Measurements from ENCODE around the gene SIL1.
"Not testable (repeated sequence)": the region's sequence is repeated elsewhere in the genome, so short reads cannot be mapped to it uniquely, and the experiment has no call there.

SIL1 gene

DNA sequence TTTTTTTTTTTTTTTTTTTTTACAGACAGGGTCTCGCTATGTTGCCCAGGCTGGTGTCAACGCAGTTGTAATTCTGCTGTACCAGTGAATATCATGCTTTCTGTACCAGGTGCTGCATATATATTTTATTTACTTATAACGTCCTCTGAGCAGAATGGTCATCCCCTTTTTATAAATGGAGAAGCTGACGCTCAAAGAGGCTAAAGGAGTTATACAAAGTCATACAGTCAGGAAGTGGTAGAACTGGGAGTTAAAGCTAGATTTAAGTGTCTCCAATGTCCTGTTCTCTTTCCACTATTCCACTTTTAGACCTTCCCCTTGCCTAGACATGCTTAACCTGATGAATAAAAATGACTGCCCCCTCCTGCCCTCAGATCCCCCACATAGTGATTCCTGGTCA, 1.2 kb upstream of the SIL1 start:
- DNase-seq, result no peak

DNA sequence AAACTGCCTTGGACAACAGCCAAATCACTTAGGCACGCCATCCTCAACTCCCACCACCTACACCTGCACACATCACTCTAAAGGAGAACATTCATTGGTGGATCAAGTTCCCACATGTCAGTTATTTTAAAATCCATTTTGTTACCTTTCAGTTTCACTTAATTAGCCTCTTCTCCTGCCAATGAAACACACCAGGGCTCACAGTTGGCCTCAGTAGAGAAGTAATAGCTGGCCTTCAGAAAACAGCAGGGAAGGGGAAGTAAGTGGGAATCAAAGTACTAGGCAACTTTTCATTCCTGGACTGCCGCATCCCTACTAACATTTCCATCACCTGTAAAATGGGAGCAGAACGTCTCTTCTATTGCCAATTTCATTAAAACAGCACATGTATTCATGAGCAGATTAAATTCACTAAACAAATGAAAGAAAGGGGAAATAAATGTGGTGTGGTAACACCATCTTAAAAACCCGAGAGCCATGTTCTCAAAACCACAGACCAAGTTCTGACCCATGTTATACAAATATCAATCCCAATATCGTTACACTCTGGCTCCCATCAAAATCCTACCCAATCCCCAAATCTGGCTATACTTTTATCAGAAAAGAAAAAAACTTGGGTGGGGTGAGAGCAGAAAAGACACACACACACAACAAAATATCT, 1.7 kb downstream of the SIL1 start:
- no peak for DNase-seq

DNA sequence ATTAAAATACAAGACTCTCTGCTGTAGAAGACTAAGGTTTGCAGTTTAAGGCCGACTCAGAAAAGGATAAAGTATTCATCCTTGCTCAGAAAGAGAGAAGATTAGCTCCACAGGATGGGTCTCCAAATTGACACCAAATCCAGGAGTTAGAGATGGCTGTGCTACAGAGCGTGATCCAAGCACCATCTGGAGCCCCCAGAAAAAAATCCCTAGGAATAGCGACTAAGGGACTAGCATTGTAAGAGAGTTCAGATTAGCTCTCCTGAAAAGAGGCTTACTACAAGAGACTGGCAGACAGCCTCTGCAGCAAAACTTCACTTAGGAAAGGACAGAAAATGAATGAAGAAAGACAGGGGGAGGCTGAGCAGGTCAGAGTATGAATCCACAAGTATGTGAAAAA, 3.7 kb downstream of the SIL1 start:
- no peak for DNase-seq

DNA sequence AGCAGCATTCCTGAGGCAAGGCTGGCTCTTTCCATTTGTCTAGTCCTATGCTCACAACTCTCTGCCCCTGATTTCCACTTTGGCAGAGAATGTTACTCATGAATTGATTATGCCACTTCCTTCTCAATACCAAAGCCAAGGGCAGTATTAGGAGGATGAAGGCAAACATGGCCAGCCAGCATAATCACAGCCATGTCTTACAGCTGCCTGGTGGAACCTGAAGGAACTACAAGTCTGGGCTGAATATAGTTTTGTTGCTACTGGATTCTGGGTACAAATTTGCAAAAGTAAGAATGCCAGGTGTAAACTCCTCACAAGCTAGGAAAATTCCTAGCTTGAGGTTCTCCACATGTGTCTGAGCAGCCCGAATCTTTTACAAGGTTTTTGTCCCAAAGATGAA, 4.2 kb downstream of the SIL1 start:
- no peak for DNase-seq

DNA sequence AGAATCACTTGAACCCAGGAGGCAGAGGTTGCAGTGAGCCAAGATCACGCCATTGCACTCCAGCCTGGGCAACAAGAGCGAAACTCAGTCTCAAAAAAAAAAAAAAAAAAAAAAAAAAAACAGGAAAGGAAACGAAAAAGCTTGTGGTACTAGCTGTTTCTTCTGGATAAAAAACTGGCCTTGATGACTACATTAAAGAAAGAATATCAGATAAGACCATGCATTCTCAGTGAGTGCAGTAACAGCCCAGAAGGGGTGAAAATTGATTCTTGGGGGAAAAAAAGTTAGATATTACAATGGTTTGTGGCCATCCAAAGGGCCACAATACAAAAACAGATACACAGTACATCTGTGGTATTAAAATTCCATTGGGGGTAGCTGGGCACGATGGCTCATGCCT, 5.3 kb downstream of the SIL1 start:
- DNase-seq, result not testable (repeated sequence)

DNA sequence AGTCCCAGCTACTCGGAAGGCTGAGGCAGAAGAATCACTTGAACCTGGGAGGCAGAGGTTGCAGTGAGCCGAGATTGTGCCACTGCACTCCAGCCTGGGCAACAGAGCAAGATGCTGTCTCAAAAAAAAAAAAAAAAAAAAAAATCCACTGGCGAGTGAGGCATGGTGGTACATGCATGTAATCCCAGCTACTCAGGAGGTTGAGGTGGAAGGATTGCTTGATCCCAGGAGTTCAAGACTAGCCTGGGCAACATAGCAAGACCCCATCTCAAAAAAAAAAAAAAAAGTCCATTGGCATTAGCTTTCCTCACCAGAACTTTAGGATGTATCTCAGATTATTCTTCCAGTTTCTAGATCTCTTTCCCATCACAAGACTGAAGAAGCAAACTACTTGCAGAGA, 6.2 kb downstream of the SIL1 start:
- DNase-seq, result not testable (repeated sequence)

DNA sequence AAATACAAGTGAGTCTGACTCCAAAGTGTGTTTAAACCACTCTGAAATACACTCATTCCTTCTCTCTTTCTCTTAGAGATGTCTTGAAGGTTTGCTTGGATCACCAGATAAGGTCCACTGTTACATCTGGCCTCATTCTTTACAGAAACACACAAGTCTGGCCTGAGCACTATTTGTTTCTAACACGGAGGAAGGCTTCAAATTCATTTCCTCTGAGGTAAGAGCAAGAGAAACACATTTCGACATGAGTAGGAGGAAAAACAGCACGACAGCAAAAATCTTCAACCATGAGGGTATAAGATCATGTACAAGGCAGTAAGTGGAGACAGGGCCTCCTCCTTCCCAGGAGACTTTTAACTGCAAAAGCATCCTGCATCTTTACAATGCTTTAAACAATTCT, 8.0 kb downstream of the SIL1 start:
- no peak for DNase-seq

DNA sequence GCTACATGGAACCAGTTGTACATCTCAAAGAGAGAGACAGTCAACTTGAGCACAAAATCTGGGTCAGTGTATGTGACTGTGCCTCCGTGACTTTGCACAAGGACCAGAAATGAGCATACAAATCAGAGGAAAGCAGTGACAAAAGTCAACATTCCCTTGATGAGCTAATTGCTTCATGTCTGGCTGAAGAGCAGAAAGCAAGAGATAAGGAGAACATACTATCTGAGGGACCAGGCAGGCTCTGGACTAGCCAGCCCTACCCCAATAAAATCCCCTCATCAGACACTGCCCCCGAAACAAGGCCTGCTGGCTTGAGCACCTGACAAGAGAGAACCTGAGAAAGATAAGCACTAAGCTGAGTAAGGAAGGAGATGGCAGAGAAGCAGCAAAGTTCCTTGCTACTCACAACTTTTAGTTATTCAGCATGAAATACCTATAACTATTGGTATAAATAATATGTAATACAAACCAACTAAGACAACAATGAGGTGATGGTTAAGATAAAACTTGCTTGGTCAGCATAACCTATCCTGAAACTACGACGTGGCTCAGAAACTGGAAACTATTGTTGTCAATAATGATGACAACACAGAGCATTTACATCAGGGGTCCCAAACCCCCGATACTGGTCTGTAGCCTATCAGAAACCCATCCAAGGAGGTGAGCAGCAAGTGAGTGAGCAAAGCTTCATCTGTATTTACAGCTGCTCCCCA, 9.5 kb downstream of the SIL1 start:
- no peak for DNase-seq

DNA sequence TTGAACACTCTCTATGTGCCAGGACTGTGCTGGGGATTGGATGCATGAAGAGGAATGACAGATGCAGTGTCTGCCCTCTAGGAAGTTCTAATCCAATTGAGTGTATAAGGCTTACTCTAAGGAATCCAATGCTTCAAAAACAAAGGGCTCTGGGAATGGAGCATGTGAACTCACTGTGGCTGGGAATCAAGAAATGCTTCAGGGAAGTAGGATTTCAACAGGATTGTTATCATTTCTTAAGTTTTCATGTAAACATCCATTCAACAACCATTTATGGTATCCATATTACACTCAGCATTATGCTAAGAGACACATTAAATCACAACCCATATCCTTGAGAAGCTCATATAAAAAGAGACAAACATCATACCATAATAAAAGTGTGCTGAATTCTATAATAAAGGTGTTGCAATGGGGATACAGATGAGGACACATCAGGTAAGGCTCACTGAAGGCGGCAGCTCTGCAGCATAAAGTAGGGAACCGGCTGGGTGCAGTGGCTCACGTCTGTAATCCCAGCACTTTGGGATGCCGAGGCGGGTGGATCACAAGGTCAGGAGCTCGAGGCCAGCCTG, 11.3 kb downstream of the SIL1 start:
- no peak for DNase-seq

DNA sequence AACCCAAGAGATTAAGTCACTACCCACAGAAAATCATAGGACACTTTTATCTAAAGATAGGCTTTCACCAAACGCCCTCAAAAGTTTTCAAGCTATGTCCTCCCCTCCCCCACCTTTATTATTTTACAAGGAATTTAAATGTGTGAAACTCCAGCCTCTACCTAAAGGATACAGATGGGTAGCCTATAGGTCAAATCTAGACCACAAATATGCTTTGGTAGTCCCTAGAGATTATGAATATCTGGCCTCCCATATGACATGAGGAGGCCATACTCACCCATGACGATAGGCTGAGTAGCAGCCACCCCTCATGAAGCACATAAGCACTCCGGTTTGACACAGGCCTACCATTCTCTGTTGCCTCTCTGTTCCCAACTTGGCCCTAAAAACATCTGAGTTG, 11.9 kb downstream of the SIL1 start:
- DNase-seq, result no peak

DNA sequence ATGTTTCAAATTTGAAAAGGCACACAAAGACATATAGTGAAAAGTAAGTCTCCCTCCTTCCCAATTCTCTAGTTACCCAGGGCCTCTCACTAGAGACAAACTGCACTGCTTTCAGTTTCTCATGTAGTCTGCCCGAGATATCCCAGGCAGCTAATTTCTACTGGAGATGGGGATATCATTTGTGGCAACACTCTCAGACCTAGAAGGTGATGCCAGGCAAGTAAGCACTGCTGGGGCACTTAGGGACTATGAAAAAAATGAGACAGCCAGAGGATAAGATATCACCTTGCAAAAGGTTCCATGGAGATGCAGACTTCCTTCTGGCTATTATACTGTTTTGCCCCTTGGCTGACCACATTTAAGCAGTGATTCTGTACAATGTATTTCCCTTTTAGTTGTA, 12.6 kb downstream of the SIL1 start:
- DNase-seq, result no peak

DNA sequence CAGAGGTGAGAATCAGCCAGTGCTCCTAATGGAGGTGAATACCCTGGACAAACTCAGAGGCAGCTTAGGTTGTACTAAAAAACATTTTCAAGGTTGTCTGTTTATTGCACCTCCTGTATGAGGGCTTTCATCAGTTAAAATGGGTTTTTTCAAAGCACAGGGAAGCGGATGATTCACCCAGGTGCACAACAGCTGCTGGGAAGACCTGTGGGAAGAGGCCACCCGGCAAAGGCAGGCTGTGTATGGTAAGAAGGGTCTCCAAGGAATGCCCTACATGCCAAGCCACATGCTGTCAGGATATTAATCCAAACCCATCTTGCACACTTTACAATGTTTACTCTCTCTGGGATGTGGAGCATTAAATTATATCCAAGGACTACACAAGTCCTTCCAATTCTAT, 14.7 kb downstream of the SIL1 start:
- DNase-seq, result no peak

DNA sequence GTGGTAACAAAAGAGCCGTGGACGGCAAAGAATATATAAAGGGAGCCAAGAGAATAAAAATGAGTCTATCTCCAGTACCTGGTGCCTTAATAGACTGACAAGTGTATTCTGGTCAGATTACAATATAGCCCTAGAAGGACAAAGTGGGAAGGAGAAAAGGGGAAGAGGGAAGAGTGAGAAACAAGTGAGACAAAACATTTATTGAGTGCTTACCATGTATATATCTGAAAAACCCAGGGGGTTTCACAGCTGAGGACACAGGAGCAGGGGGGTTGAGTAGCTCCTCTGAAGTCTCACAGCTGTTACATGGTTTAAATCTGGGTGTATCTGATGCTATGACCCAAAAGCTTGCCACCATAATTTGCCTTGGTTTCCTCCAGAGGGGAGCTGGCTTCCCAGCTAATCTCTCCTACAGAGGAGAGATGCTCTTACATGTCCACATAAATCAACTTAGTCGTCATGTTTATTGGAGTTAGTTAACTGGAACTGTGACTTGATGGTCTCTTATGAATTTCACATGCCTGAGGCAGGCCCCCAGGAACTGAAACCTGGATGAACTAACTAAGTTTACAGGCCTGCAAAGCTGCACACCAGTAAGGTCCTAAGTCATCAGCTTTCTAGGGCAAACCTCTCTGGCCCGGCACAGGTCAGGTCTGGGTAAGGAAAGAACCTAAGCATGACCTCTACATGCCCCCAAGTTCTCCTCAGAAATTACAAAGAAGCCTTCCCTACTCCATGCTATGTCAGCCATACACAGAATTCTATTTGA, 15.5 kb downstream of the SIL1 start:
- DNase-seq, result no peak

DNA sequence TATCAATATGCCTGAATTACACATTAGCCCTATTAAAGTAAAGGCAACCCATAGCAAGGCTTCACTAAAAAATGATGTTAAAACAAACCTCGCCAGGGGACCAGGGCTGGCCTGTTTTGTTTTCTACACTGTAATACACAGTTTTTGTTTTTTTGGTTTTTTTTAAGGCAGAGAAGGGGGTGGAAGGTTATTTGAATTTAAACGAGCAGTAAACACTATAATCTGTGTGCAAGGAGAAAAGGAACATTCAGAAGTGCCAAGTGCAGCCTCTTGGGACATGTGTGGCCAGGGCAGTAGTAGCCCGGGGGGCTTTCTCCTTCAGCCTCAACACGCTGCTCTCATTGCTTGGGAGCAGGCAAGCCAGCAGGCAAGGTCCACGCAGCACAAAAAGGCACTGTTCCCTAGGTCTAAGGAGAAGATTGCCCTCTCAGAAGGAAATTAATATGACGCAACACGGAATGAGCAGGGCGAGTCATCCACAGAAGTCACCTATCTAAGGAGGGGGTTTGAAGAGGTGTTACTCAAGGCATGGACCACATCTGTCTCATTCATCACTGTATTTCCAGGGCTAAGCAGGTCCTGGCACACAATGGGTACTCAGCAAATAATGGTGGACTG, 16.2 kb downstream of the SIL1 start:
- no peak for DNase-seq

DNA sequence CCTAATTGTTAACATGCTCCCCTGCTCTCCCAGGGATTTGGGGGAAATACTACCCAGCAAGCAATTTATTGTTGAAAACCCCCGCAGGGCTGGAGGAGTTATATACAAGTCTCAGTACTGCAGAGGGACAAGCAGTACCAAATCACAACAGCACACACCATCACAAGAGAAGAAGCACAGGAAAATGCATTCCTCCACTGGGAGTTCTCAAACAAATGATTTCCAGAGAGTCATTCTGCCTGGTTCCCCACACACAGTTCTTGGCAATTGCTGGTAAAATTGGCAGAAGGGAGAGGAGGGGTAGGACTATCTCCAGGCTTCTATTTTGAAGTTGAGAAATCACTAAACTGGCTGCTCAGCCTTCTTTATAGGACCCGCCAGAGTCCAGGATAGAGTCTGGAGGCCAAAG, 16.8 kb downstream of the SIL1 start:
- DNase-seq, result no peak

DNA sequence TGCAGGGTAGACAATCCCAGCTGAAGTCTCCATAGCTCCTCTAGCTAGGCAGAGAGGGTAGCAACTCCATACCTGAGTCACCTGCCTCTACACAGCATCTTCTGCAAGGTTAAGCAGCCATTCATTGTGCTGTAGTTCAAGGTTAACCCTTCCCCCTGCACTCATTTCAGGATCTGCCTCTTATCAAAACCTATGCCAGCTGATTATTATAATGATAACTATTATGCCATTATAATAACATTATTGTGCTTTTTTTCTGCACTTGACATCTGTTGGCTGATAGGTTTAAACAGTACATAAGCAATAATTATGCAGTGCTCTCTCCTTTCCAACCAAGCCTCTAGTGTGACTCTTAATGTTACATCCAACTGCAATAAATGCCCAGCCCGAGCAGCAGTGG, 17.3 kb downstream of the SIL1 start:
- DNase-seq, result no peak

DNA sequence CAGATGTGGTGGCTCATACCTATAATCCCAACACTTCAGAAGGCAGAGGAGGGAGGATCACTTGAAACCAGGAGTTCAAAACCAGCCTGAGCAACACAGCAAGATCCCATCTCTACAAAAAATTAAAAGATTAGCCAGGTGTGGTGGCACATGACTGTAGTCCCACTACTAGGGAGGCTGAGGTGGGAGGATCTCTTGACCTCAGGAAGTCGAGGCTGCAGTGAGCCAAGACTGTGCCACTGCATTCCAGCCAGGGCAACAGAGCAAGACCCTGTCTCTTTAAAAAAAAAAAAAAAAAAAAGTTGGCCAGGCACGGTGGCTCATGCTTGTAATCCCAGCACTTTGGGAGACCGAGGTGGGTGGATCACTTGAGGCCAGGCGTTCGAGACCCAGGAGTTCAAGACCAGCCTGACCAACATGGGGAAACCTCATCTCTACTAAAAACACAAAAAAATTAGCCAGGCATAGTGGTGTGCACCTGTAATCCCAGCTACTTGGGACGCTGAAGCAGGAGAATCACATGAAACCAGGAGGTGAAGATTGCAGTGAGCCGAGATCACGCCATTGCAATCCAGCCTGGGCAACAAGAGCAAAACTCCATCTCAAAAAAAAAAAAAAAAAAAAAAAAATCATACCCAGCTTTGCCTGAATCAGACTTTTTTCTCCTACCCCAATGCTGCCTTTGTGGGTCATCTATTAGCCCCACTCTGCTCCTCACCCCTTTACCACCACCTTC, 18.2 kb downstream of the SIL1 start:
- DNase-seq, result not testable (repeated sequence)

DNA sequence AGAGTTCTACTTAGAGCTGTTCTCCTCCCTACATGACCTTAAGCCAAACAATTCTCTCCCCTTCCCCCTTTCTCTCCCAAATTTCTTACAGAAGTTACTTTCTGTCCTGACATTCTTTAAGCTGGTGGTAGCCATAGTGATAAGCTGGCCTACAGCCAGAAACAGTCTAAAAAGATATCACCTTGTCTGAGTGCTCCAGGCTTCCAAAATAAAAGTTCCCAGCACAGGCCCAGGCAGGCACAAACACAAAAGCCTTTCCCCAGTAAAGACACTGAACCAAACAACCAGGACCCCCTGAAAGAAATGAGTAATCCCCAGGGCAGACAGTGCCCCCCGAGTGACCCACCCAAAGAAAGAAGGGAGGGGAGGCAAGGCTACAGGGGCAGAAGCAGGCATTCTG, 19.2 kb downstream of the SIL1 start:
- DNase-seq, result no peak

DNA sequence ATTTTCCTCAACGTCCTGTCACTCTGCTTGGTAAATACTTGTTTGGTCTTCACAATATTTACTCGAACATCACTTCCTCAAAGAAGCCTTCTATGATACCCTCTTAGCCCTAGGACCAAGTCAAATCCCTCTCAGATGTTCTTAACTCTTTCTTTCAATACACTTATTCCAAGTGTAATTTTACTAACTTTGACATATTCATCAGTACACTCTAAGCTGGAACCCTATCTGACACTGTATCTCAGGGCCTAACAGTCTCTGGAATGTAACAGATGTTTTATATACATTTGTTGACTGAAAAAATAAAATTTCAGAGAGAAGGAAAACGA, 19.6 kb downstream of the SIL1 start:
- DNase-seq, result no peak

DNA sequence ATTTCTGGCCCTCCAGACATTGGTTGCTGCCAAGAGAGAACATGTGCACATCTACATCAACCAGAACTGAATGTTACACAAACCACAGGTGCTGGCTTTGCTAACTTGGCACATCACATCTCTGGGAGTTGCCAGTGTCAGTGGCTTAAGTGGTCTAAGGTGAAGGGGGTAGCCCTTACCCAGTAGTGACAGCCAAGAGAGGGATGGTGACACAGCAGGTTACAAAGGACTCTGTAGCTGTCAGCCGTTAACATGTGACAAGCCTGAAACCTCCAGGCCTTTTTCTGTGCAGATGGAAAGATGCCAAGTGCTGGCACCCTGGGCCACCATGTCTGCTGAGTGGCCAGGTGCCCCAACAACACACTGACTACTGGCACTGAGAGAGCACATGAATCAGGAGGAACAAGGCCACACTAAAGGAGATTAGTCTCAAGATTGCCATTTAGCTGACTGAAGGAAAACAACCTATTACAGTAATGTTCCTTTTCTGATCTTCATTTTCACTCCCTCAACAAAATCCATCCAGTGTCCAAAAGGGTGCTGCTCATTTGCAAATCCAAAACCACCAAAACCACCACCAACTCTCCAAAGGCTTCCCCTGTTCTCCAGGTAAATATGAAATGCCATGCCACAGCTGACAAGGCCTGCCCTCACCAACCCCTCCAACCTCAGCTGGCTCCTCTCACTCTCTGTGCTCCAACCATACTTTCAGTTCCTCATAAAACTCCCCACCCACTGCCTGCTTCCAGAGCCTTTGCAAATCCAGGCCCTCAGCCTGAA, 20.2 kb downstream of the SIL1 start:
- DNase-seq, result no peak

DNA sequence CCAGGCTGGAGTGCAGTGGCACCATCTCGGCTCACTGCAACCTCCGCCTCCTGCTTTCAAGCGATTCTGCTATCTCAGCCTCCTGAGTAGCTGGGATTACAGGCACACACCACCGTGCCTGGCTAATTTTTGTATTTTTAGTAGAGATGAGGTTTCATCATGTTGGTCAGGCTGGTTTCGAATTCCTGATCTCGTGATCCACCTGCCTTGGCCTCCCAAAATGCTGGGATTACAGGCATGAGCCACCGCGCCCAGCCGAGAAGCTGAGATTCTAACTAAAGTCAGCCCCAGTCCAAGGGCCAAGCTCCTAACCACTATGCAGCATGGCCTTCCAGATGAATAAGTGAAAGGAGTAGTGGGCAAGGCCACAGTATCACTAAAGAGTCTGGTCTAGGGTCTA, 20.9 kb downstream of the SIL1 start:
- DNase-seq, result not testable (repeated sequence)

DNA sequence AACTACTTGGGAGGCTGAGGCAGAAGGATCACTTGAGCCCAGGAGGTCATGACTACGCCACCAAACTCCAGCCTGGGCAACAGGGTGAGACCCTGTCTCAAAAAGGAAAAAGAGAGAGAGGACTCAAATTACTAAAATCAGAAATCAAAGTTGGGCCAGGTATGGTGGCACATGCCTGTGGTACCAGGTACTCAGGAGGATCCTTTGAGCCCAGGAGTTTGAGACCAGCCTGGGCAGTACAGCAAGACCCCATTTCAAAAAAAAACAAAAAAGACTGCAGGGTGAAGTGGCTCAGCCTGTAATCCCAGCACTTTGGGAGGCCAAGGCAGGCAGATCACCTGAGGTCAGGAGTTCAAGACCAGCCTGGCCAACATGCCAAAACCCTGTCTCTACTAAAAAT, 23.8 kb downstream of the SIL1 start:
- DNase-seq, result not testable (repeated sequence)
